HG02798 (cell line): Measurements from ENCODE around the gene ADAM22.
"Not testable (repeated sequence)": the region's sequence is repeated elsewhere in the genome, so short reads cannot be mapped to it uniquely, and the experiment has no call there.

ENCODE experiments used
- ATAC-seq: cut with Tn5 transposase; IDR thresholded peaks from one replicate; pipeline ENCODE4 v1.9.1; 2021; ENCODE audit warnings: mild to moderate bottlenecking; ENCODE audit not compliant: unreplicated experiment, poor library complexity

ADAM22 gene

GRCh38 chr7:87945926-87946325 lies 11.9 kb downstream of the ADAM22 start:
- ATAC-seq, result not testable (repeated sequence)

- ATAC-seq, result no peak
Measured at GRCh38 chr7:87948371-87948770, 14.3 kb downstream of the ADAM22 start.

GRCh38 chr7:87959336-87959735 lies 25.3 kb downstream of the ADAM22 start:
- ATAC-seq, result no peak

- ATAC-seq, result no peak
Measured at GRCh38 chr7:87960239-87960638, 26.2 kb downstream of the ADAM22 start.

GRCh38 chr7:87961754-87962153 lies 27.7 kb downstream of the ADAM22 start:
- no peak for ATAC-seq

GRCh38 chr7:87966271-87966670 lies 32.2 kb downstream of the ADAM22 start:
- no peak for ATAC-seq

GRCh38 chr7:87968021-87968420 lies 34.0 kb downstream of the ADAM22 start:
- no peak for ATAC-seq

GRCh38 chr7:87982116-87982515 lies 48.1 kb downstream of the ADAM22 start:
- no peak for ATAC-seq

- ATAC-seq, result no peak
Measured at GRCh38 chr7:87984088-87984487, 50.0 kb downstream of the ADAM22 start.

- ATAC-seq, result no peak
Measured at GRCh38 chr7:87993269-87993668, 59.2 kb downstream of the ADAM22 start.

GRCh38 chr7:87999261-87999660 lies 65.2 kb downstream of the ADAM22 start:
- ATAC-seq, result no peak

- no peak for ATAC-seq
Measured at GRCh38 chr7:88001744-88002530, 67.9 kb downstream of the ADAM22 start.

- ATAC-seq, result no peak
Measured at GRCh38 chr7:88002617-88003016, 68.6 kb downstream of the ADAM22 start.

GRCh38 chr7:88003581-88003980 lies 69.5 kb downstream of the ADAM22 start:
- ATAC-seq, result no peak

- no peak for ATAC-seq
Measured at GRCh38 chr7:88005191-88005590, 71.1 kb downstream of the ADAM22 start.

- no peak for ATAC-seq
Measured at GRCh38 chr7:88009651-88010050, 75.6 kb downstream of the ADAM22 start.

GRCh38 chr7:88012086-88012485 lies 78.0 kb downstream of the ADAM22 start:
- ATAC-seq, result no peak

GRCh38 chr7:88013981-88014380 lies 79.9 kb downstream of the ADAM22 start:
- ATAC-seq, result no peak

GRCh38 chr7:88014581-88014980 lies 80.5 kb downstream of the ADAM22 start:
- ATAC-seq, result no peak

GRCh38 chr7:88015309-88015708 lies 81.3 kb downstream of the ADAM22 start:
- ATAC-seq, result no peak

GRCh38 chr7:88018501-88018900 lies 84.5 kb downstream of the ADAM22 start:
- no peak for ATAC-seq

- no peak for ATAC-seq
Measured at GRCh38 chr7:88020953-88021665, 87.1 kb downstream of the ADAM22 start.
